Measurements from ENCODE around the gene NXNL1. TPM values are rescaled to one million over a fixed set of nuclear protein-coding genes. Genes with fewer than 3 reads are reported as not detected.
"Not testable (repeated sequence)": the region's sequence is repeated elsewhere in the genome, so short reads cannot be mapped to it uniquely, and the experiment has no call there.

Gene NXNL1
- total RNA-seq, 2 experiments from 2014 or later = not detected

DNA sequence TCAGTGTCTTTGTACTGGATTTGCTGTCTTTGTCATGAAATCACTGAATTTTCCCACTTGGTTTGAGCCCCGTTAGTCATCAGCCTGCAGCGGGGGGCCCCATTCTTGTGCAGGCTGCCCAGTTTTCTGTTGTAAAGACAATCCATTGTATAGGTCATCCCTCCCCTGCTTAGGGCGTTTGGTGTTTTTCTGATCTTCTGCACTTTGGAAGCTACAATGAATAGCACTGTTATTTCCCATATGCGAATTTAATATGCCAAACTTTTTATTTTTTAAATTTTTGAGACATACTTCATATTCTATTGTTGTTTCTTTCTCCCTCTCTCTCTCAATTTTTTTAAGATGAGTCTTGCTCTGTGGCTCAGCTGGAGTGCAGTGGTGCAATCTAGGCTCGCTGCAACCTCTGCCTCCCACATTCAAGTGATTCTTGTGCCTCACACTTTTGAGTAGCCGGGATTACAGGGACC, 18.6 kb upstream of the NXNL1 start:
- Mint-ChIP-seq H3K36me3 (no peaks in the 10 kb centered on the region), H3K9me3 (no peaks in the 10 kb centered on the region), H3K27ac (no peak overlapping the region), H3K4me3 (no peak overlapping the region), H3K27me3 (no peaks in the 10 kb centered on the region), H3K4me1 (no peaks in the 10 kb centered on the region)
- POLR2A ChIA-PET = no interaction called here
- ATAC-seq (ENCODE audit: low read depth) (no peak), DNase-seq (no peak)

DNA sequence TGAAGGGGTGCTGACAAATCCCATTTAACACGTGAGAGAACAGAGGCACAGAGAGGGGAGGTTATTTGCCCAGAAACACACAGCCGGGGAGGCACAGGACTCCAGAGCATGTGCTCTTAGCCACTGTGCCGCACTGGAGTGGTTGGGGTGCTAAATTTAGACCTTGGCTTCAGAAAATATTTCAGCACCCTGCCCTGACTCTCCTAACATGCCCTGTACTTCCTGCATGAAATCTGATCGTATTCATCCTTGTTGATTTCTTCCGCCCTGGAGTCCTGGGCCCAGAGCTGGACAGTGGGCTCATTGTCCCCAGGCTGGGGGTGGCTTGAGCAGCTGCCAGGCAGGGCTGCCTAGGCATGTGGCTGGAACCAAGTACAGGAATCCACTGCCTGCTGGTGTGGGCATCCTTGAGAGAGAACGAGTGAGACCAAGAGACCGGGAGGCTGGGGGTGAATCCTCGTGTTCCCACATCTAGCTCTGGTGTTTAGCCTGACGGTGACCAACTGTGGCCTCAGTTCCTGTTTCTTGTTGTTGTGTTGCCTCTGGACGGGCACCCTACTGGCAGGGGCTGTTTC, 14.9 kb upstream of the NXNL1 start:
- Mint-ChIP-seq H3K4me3 (no peak overlapping the region), H3K4me1 (peaks cover 14% of the 10 kb centered on the region), H3K27me3 (peaks cover 6% of the 10 kb centered on the region), H3K27ac (no peak overlapping the region), H3K36me3 (no peaks in the 10 kb centered on the region), H3K9me3 (no peaks in the 10 kb centered on the region)
- no peak for ATAC-seq (ENCODE audit: low read depth)
- DNase-seq = no peak
- POLR2A ChIA-PET = interaction anchor here (0.9 kb wide), 1 partner anchor 48 kb away, joined by 3 read pairs; no protein-coding TSS in a partner anchor

DNA sequence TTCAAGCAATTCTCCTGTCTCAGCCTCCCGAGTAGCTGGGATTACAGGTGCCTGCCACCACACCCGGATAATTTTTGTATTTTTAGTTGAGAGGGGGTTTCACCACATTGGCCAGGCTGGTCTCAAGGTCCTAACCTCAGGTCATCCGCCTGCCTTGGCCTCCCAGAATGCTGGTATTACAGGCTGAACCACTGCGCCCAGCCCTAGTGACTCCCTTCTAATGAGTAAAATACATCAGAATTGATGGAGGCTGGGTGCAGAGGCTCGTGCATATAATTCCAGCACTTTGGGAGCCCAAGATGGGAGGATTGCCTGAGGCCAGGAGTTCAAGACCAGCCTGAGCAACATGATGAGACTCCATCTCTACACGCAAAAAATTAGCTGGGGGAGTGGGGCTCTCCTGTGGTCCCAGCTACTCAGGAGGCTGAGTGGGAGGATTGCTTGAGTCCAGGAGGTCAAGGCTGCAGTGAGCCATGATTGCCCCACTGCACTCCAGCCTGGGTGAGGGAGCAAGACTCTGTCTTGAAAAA, 14.3 kb upstream of the NXNL1 start:
- peaks cover 14% of the 10 kb centered on the region for H3K4me1 Mint-ChIP-seq
- not testable (repeated sequence) for DNase-seq; H3K36me3 Mint-ChIP-seq; H3K27me3 Mint-ChIP-seq; ATAC-seq (ENCODE audit: low read depth); H3K27ac Mint-ChIP-seq; H3K4me3 Mint-ChIP-seq; H3K9me3 Mint-ChIP-seq
- POLR2A ChIA-PET = interaction anchor here (0.6 to 0.9 kb wide), 3 partner anchors 18 to 104 kb away, joined by 3 read pairs; no protein-coding TSS in a partner anchor

DNA sequence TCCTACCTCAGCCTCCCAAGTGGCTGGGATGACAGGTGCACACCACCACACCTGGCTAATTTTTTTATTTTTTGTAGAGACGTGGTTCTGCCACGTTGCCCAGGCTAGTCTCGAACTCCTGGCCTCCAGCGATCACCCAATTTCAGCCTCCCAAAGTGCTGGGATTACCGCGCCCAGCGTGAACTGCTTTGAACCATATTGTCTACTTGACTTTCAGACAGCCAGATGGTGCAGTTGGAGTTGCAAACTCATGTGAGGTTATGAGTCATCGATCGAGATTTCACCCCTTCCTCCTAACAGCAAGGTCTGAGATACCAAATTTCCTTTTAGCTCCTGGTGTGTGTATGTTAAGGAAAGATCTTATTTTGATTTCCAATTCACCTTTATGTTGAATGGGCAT, 12.3 kb upstream of the NXNL1 start:
- POLR2A ChIA-PET = no interaction called here
- peak overlapping the region; percentile 30 for H3K27ac Mint-ChIP-seq
- peaks cover 11% of the 10 kb centered on the region for H3K27me3 Mint-ChIP-seq
- H3K4me3 Mint-ChIP-seq = no peak overlapping the region
- no peaks in the 10 kb centered on the region for H3K36me3 Mint-ChIP-seq
- H3K4me1 Mint-ChIP-seq = peaks cover 22% of the 10 kb centered on the region
- no peaks in the 10 kb centered on the region for H3K9me3 Mint-ChIP-seq
- ATAC-seq (ENCODE audit: low read depth) (no peak), DNase-seq (no peak)

DNA sequence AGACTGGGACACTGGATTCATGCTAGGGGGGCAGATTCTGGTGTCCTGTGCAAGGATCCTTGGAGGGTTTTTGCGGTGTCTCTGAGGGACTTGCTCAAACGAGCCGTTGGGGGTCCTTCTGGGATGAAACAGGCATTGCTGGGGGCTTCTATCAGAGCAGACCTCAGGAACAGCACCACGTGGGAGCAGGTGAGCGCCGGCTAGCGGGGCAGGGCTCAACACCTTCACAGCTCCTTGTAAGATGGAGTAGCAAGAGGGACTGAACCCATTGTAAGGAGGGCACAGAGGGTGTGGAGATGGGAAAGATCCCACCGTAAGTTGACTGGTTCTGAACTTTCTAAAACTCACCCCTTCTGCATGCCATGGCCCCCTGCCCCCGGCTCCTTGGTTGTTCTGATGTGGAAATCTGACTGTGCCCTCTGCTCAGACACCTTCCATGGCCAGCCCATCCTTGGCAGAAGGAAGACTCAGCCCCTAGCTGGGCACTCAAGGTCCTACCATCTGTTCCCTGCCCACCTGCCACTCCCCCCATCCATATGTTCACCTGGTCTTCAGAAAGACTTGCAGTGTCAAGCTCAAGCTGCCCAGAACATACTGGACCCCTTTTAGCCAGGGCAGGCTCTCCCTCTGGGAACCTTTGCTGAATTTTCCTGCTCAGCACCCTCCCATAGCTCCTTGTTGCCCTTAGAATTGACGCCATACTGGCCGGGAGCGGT, 10.8 kb upstream of the NXNL1 start:
- Mint-ChIP-seq H3K27ac (no peak overlapping the region), H3K4me3 (peak overlapping the region; percentile 97), H3K4me1 (peaks cover 24% of the 10 kb centered on the region), H3K27me3 (peaks cover 18% of the 10 kb centered on the region), H3K36me3 (no peaks in the 10 kb centered on the region), H3K9me3 (no peaks in the 10 kb centered on the region)
- ATAC-seq (ENCODE audit: low read depth) (no peak), DNase-seq (no peak)
- POLR2A ChIA-PET = interaction anchor here (0.7 kb wide), 1 partner anchor 248 kb away, joined by 3 read pairs; the partner anchor contains the start of gene MAP1S

DNA sequence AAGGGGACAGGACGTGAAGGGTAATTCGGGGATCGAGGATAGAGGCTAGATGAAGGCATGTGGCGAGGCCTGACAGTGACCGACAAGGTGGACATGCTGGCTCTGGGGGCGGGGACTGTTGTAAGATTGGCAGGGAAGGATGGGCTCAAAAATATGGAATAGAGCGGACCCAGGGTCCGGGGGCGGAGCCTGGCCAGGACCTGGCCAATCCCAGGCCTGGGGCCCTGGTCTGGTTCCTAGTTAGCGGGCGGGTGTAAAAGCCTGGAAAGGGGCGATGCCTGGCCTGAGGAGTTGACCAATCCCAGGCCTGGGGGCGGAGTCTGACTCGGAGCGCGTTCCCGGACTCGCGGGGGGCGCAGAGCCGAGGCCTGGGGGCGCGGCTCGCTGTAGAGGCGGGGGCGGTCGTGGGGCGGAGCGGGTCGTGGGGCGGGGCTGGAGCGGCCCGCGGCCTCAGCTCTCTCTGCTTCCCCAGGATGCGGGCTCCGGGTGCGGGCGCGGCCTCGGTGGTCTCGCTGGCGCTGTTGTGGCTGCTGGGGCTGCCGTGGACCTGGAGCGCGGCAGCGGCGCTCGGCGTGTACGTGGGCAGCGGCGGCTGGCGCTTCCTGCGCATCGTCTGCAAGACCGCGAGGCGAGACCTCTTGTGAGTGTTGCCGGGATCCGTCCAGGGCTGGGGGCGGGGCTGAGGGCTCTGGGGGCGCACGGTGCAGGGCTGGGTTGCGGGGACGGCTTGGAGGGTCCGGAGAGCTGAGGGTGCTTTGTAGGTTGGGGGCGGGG, 9.5 kb upstream of the NXNL1 start, which contains the start of gene SLC27A1:
TSS of gene SLC27A1 (plus strand) at position 457 of the 774 bp plus-strand sequence. CDS start at position 474, 17 bp downstream.
- POLR2A ChIA-PET = interaction anchor here (0.5 to 1.3 kb wide), 3 partner anchors 25 to 64 kb away, joined by 4 to 5 read pairs (median 4); partner anchors contain the start of genes BST2 and MVB12A
- peaks cover 24% of the 10 kb centered on the region for H3K4me1 Mint-ChIP-seq
- H3K27ac Mint-ChIP-seq = peak within 1 kb of the TSS; percentile 93
- H3K9me3 Mint-ChIP-seq = no peaks in the 10 kb centered on the region
- peaks cover 18% of the 10 kb centered on the region for H3K27me3 Mint-ChIP-seq
- DNase-seq (peak; percentile 94), ATAC-seq (ENCODE audit: low read depth) (peak; percentile 91)
- peak within 1 kb of the TSS; percentile 97 for H3K4me3 Mint-ChIP-seq
- no peaks in the 10 kb centered on the region for H3K36me3 Mint-ChIP-seq

DNA sequence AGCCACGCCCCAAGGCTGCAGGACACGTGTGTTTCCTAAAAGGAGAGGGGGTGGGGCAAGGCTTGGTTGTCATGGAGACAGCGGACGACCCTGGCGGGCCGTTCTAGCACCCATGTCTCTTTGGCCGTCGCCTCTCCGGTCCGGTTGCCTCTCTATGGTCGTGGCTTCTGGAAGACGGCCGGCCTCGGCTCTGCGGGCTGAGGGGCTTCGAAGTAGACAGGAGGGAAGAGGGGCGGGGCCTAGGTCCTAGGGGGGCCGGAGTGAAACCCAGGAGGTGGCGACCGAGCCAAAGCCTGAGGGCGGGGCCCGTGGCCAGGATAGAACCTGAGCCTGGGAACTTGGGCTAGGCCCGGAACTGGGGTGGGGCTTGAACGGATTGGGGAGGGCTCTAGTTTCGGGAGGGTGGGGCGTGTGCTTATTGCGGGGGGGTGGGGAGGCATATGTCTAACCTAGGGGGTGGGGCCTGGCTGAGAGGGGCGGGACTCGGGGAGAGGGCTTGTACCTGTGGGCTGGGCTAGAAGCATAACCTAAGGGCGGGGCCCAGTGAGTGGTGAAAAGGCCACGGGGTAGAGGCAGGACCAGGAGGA, 8.8 kb upstream of the NXNL1 start:
- Mint-ChIP-seq H3K27ac (peak overlapping the region; percentile 93), H3K9me3 (no peaks in the 10 kb centered on the region), H3K4me1 (peaks cover 24% of the 10 kb centered on the region), H3K36me3 (no peaks in the 10 kb centered on the region), H3K27me3 (peaks cover 18% of the 10 kb centered on the region), H3K4me3 (peak overlapping the region; percentile 97)
- DNase-seq = peak; percentile 82
- POLR2A ChIA-PET = interaction anchor here (1.0 to 1.3 kb wide), 2 partner anchors 50 to 63 kb away, joined by 4 to 5 read pairs; partner anchors contain the start of genes BST2 and MVB12A
- peak; percentile 77 for ATAC-seq (ENCODE audit: low read depth)

DNA sequence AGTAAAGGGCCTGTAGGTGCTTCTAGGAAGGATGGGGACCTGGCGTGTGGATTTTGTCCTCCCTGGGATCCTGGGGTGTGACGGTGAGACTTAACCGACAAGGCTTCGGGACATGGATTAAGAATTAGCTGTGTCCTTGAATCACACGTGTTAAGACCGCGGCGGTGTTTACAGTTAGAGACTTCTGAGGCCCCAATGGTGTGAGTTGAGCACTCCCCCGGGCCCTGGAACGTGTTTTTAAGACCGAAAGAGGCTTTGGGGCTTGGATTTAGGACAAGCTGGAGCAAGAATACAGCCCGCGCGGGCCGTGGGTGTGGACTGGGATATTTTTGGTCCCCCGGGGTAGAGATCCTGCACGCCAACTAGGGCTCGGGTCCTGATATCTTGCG, 8.4 kb upstream of the NXNL1 start:
- Mint-ChIP-seq H3K27me3 (peaks cover 18% of the 10 kb centered on the region), H3K4me1 (peaks cover 24% of the 10 kb centered on the region), H3K27ac (peak overlapping the region; percentile 74), H3K9me3 (no peaks in the 10 kb centered on the region), H3K36me3 (no peaks in the 10 kb centered on the region), H3K4me3 (peak overlapping the region; percentile 97)
- no peak for ATAC-seq (ENCODE audit: low read depth)
- DNase-seq = no peak
- POLR2A ChIA-PET = interaction anchor here (0.5 kb wide), 1 partner anchor 81 kb away, joined by 3 read pairs; no protein-coding TSS in a partner anchor

DNA sequence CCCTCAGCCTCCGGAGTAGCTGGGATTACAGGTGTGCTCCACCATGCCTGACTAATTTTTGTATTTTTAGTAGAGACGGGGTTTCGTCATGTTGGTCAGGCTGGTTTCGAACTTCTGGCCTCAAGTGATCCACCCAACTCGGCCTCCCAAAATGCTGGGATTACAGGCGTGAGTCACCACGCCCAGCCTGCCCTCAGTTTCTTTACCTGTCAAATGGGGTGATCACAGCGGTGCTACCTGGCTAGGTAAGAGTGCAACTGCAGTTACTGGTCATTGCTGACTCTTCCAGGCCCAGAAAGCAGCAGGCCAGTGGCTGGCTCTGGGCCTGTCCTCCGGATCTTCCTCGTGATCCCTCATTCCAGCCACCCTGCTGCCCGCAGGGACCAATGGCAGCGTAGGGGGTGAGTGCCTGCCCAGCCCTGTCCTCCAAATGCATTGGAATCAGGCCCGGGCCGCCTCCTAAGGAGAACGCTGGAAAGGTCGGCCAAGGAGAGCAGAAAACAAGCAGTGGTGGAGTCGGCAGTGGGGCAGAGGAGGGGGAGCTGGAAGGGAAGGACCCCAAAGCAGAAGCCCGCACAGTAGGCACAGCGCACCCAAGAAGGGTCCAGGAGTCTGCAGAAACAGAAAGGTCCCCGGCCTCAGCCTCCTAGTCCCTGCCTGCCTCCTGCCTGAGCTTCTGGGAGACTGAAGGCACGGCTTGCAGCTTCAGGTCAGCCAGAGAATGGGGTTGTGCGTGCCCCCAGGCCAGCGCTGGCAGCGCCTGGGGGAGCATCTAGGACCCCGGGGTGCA, 7.8 kb upstream of the NXNL1 start:
- POLR2A ChIA-PET = interaction anchor here (0.5 kb wide), 1 partner anchor 81 kb away, joined by 3 read pairs; no protein-coding TSS in a partner anchor
- H3K4me1 Mint-ChIP-seq = peaks cover 22% of the 10 kb centered on the region
- ATAC-seq (ENCODE audit: low read depth) = no peak
- peak overlapping the region; percentile 97 for H3K4me3 Mint-ChIP-seq
- DNase-seq = no peak
- H3K27me3 Mint-ChIP-seq = peaks cover 18% of the 10 kb centered on the region
- no peaks in the 10 kb centered on the region for H3K9me3 Mint-ChIP-seq
- no peaks in the 10 kb centered on the region for H3K36me3 Mint-ChIP-seq
- no peak overlapping the region for H3K27ac Mint-ChIP-seq

DNA sequence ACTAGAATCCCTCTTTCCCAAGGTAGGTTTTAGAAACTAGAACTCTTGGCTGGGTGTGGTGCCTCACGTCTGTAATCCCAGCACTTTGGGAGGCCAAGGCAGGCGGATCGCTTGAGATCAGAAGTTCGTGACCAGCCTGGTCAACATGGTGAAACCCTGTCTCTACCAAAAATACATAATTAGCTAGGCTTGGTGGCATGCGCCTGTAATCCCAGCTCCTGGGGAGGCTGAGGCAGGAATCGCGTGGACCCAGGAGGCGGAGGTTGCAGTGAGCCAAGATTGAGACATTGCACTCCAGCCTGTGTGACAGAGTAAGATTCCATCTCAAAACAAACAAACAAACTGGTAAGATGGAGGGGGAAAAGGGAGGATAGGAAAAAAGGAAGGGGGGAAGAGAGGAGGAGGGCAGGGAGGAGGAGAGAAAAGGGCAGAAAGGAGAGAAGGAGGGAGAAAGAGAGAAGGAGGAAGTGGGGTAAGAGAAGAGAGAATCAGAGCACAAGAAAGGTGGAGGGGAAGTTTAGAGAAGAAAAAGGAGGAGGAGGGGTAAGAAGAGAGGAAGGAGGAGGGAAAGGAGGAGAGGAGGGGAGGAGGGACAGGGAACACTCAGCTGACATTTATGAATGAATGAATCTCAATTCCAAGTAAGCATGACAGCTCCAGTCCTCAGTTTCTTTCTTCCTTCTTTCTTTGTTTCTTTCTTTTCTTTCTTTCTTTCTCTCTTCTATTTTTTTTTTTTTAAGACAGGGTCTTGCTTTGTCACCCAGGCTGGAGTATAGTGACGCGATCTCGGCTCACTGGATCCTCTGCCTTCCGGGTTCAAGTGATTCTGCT, 7.0 kb upstream of the NXNL1 start:
- Mint-ChIP-seq H3K27ac (no peak overlapping the region), H3K36me3 (no peaks in the 10 kb centered on the region)
- POLR2A ChIA-PET = no interaction called here

DNA sequence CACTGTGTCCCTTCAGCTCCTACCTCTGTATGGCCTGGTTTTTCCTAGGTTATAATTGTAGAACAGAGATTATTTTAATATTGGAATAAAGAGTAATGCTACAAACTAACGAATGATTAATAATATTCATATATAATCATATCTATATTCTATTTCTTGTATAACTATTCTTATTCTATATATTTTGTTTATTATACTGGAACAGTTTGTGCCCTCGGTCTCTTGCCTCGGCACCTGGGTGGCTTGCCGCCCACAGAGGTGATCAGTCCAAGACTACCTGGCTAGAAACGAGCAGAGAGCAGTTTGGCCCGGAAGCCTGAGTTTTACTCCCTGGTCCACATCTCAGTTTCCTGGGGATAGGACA, 5.7 kb upstream of the NXNL1 start:
- no peak overlapping the region for H3K4me3 Mint-ChIP-seq
- no peaks in the 10 kb centered on the region for H3K9me3 Mint-ChIP-seq
- POLR2A ChIA-PET = no interaction called here
- H3K27ac Mint-ChIP-seq = no peak overlapping the region
- peaks cover 15% of the 10 kb centered on the region for H3K27me3 Mint-ChIP-seq
- no peaks in the 10 kb centered on the region for H3K36me3 Mint-ChIP-seq
- ATAC-seq (ENCODE audit: low read depth) (no peak), DNase-seq (no peak)
- H3K4me1 Mint-ChIP-seq = peaks cover 14% of the 10 kb centered on the region

More for the DNA sequence above, 7.0 kb upstream of the NXNL1 start:
- DNase-seq = no peak
- Mint-ChIP-seq H3K9me3 (no peaks in the 10 kb centered on the region), H3K27me3 (peaks cover 15% of the 10 kb centered on the region), H3K4me3 (no peak overlapping the region), H3K4me1 (peaks cover 15% of the 10 kb centered on the region)
- no peak for ATAC-seq (ENCODE audit: low read depth)

All from activated naive CD8-positive, alpha-beta T cell treated with anti-CD3 and anti-CD28 coated beads, Interleukin-2, amount 10 ng/mL, durations not matched to agents 7 days and 5 days (primary cell).